H9 (cell line): Measurements from ENCODE around the gene ABCC4. TPM values are rescaled to one million over a fixed set of nuclear protein-coding genes. Genes with fewer than 3 reads are reported as not detected.

Experiments used
- DNase-seq: peaks from one replicate; pipeline ENCODE4 v3.0.0-alpha.2; 2017
- H2AFZ ChIP-seq: one replicate; pipeline ENCODE4 v1.6.1; 2013; ENCODE audit warnings: mild to moderate bottlenecking, low read length, control low read depth, moderate library complexity
- H2AK5ac ChIP-seq: 2 replicates; pipeline ENCODE4 v1.6.1; 2013; ENCODE audit warnings: low read length, control low read depth, mixed read lengths; ENCODE audit not compliant: insufficient read length
- H2BK120ac ChIP-seq: one replicate; pipeline ENCODE4 v1.6.1; 2013; ENCODE audit warnings: low read depth, mild to moderate bottlenecking, low read length, control low read depth, inconsistent platforms; ENCODE audit not compliant: poor library complexity, severe bottlenecking
- H2BK12ac ChIP-seq: 2 replicates; pipeline ENCODE4 v1.6.1; 2013; ENCODE audit warnings: low read length, control low read depth, mixed read lengths, low read depth; ENCODE audit not compliant: insufficient read length
- H2BK15ac ChIP-seq: 2 replicates; pipeline ENCODE4 v1.6.1; 2013; ENCODE audit warnings: low read depth, low read length, control low read depth
- H2BK20ac ChIP-seq: one replicate; pipeline ENCODE4 v1.6.1; 2013; ENCODE audit warnings: low read depth, mild to moderate bottlenecking, low read length, control low read depth, inconsistent platforms; ENCODE audit not compliant: poor library complexity, severe bottlenecking
- H2BK5ac ChIP-seq: 2 replicates; pipeline ENCODE4 v1.6.1; 2013; ENCODE audit warnings: low read length, control low read depth, mixed read lengths; ENCODE audit not compliant: insufficient read length
- H3K14ac ChIP-seq: 2 replicates; pipeline ENCODE4 v1.6.1; 2013; ENCODE audit warnings: low read length, control low read depth; ENCODE audit not compliant: insufficient read depth
- H3K18ac ChIP-seq: 2 replicates; pipeline ENCODE4 v1.6.1; 2013; ENCODE audit warnings: low read depth, mild to moderate bottlenecking, mixed read lengths, low read length, control low read depth; ENCODE audit not compliant: insufficient read length
- H3K23ac ChIP-seq: 2 replicates; pipeline ENCODE4 v1.6.1; 2013; ENCODE audit warnings: low read length, control low read depth, mixed read lengths, low read depth; ENCODE audit not compliant: insufficient read length
- H3K23me2 ChIP-seq: 2 replicates; pipeline ENCODE4 v1.6.1; 2013; ENCODE audit warnings: low read depth, mild to moderate bottlenecking, mixed read lengths, low read length, control low read depth; ENCODE audit not compliant: insufficient read length, poor library complexity, severe bottlenecking
- H3K27ac ChIP-seq: 2 replicates; pipeline ENCODE4 v1.5.1; 2013; ENCODE audit warnings: low read length, control low read depth, mixed read lengths, low read depth; ENCODE audit not compliant: insufficient read length
- H3K27me3 ChIP-seq: 2 replicates; pipeline ENCODE4 v1.6.1; 2013; ENCODE audit warnings: low read length, control low read depth, inconsistent platforms; ENCODE audit not compliant: insufficient read depth
- H3K4ac ChIP-seq: 2 replicates; pipeline ENCODE4 v1.6.1; 2013; ENCODE audit warnings: low read depth, mild to moderate bottlenecking, control low read depth, inconsistent platforms, low read length, moderate library complexity
- H3K4me1 ChIP-seq: 2 replicates; pipeline ENCODE4 v1.6.1; 2013; ENCODE audit warnings: low read length, control low read depth, inconsistent platforms; ENCODE audit not compliant: insufficient read depth
- H3K4me2 ChIP-seq: 2 replicates; pipeline ENCODE4 v1.6.1; 2013; ENCODE audit warnings: low read length, control low read depth, mixed read lengths; ENCODE audit not compliant: insufficient read length, insufficient read depth
- H3K56ac ChIP-seq: 2 replicates; pipeline ENCODE4 v1.6.1; 2013; ENCODE audit warnings: low read depth, mild to moderate bottlenecking, mixed read lengths, low read length, control low read depth; ENCODE audit not compliant: insufficient read length
- H3K79me1 ChIP-seq: 2 replicates; pipeline ENCODE4 v1.6.1; 2013; ENCODE audit warnings: low read depth, mild to moderate bottlenecking, moderate library complexity, low read length, control low read depth, inconsistent platforms; ENCODE audit not compliant: insufficient read depth, poor library complexity, severe bottlenecking
- H3K79me2 ChIP-seq: 2 replicates; pipeline ENCODE4 v1.6.1; 2013; ENCODE audit warnings: low read length, control low read depth, inconsistent platforms; ENCODE audit not compliant: insufficient read depth
- H3K9ac ChIP-seq: 2 replicates; pipeline ENCODE4 v1.6.1; 2013; ENCODE audit warnings: low read length, control low read depth, mixed read lengths; ENCODE audit not compliant: insufficient read length; ENCODE audit errors: extremely low read depth
- H3K9me3 ChIP-seq: one replicate; pipeline ENCODE4 v1.6.1; 2013; ENCODE audit warnings: low read depth, low read length, inconsistent platforms; ENCODE audit not compliant: control insufficient read depth
- H3T11ph ChIP-seq: one replicate; pipeline ENCODE4 v1.6.1; 2013; ENCODE audit warnings: mild to moderate bottlenecking, low read length, control low read depth, inconsistent platforms
- H4K20me1 ChIP-seq: one replicate; pipeline ENCODE4 v1.6.1; 2013; ENCODE audit not compliant: control insufficient read depth, insufficient read length, insufficient read depth
- H4K5ac ChIP-seq: 2 replicates; pipeline ENCODE4 v1.6.1; 2013; ENCODE audit warnings: low read depth, mild to moderate bottlenecking, mixed read lengths, low read length, control low read depth; ENCODE audit not compliant: insufficient read length
- H4K8ac ChIP-seq: replicated peaks from 2 replicates; pipeline ENCODE4 v1.6.1; 2013; ENCODE audit warnings: low read length, control low read depth, mixed read lengths, low read depth; ENCODE audit not compliant: insufficient read length
- H4K91ac ChIP-seq: 2 replicates; pipeline ENCODE4 v1.6.1; 2013; ENCODE audit warnings: low read depth, mild to moderate bottlenecking, moderate library complexity, mixed read lengths, low read length, control low read depth; ENCODE audit not compliant: insufficient read length
- H3K27ac Mint-ChIP-seq, 3 experiments: 2 replicates in 2 of 3; 3 replicates in 1 of 3; pipeline ENCODE4 v1.8.0; 2020 to 2021; ENCODE audit warnings: mixed read lengths in 3 of 3, mild to moderate bottlenecking in 1 of 3, moderate library complexity in 1 of 3
- H3K27me3 Mint-ChIP-seq: 2 replicates; pipeline ENCODE4 v1.8.0; 2021; ENCODE audit warnings: low read depth, mild to moderate bottlenecking, moderate library complexity, mixed read lengths
- H3K36me3 Mint-ChIP-seq, 3 experiments: 2 replicates in 2 of 3; 3 replicates in 1 of 3; pipeline ENCODE4 v1.8.0; 2020 to 2021; ENCODE audit warnings: low read depth in 3 of 3, mixed read lengths in 3 of 3; ENCODE audit not compliant: insufficient read depth in 1 of 3
- H3K4me1 Mint-ChIP-seq, 2 experiments: 2 replicates each; pipeline ENCODE4 v1.8.0; 2020; ENCODE audit warnings: mixed read lengths in 2 of 2
- H3K4me3 Mint-ChIP-seq, 2 experiments: 2 replicates in 1 of 2; 3 replicates in 1 of 2; pipeline ENCODE4 v1.8.0; 2020 to 2021; ENCODE audit warnings: mild to moderate bottlenecking in 2 of 2, mixed read lengths in 2 of 2, moderate library complexity in 1 of 2
- H3K9me3 Mint-ChIP-seq, 2 experiments: 2 replicates in 1 of 2; 3 replicates in 1 of 2; pipeline ENCODE4 v1.8.0; 2020; ENCODE audit warnings: mild to moderate bottlenecking in 2 of 2, mixed read lengths in 2 of 2, moderate library complexity in 1 of 2
- WGBS: extraction: QIAGEN DNeasy Blood & Tissue Kit; methylation state at CpG from one replicate; pipeline ENCODE4 v1.1.7; 2013; ENCODE audit warnings: missing lambda C conversion rate, low lambda C conversion rate, mixed read lengths; ENCODE audit not compliant: insufficient read length; ENCODE audit errors: extremely low coverage; 5-methylcytosine and 5-hydroxymethylcytosine counted together
- total RNA-seq: library from RNA; stranded (reverse); gene quantifications from 2 replicates; pipeline ENCODE4 v1.2.1, GENCODE V29; 2021
- TF ChIP-seq, protein P1 (sequence below): fragments of 200-600 bp; sonication (generic); conservative IDR thresholded peaks from 3 replicates; pipeline ENCODE4 v1.8.0; 2021; ENCODE audit warnings: antibody characterized with exemption, mild to moderate bottlenecking

The ABCC4 gene
- total RNA-seq, 1 experiment from 2014 or later: 5.9 TPM

DNA sequence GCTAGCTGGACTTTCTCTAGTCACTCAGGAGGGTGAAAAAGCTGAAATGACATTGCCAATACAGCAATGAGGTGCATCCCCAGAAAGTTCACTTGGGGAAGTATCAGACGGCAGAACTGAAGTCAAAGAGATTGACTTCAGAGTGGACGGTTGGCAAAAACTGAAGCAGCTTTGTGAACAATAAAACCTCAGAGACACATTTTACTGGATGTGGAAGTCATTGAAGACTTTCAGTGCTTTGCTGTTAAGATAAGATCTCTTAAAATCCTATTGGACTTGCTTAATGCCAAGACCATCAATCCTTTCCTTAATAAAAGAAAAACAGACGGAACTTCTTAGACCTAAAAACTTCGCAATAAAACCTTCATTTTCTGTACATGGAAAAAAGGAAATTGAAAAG, 103.7 kb downstream of the ABCC4 start:
- Histone ChIP-seq H3K79me2 (no peaks in the 10 kb centered on the region), H3K18ac (no peak overlapping the region), H3K23me2 (no peaks in the 10 kb centered on the region), H3K27ac (no peak overlapping the region), H3K23ac (no peak overlapping the region), H3K14ac (no peak overlapping the region), H3K56ac (no peak overlapping the region), H2AK5ac (no peak overlapping the region), H2BK5ac (no peak overlapping the region), H2BK15ac (no peak overlapping the region), H3K79me1 (no peaks in the 10 kb centered on the region), H2BK20ac (no peak overlapping the region), H3K9ac (no peak overlapping the region), H3T11ph (no peak overlapping the region), H4K5ac (no peak overlapping the region), H4K91ac (no peak overlapping the region), H2BK120ac (no peak overlapping the region), H3K4me1 (no peaks in the 10 kb centered on the region; the same call in 1 of the 2 replicates), H4K20me1 (no peaks in the 10 kb centered on the region), H3K4ac (no peak overlapping the region), H3K27me3 (no peaks in the 10 kb centered on the region), H3K9me3 (no peaks in the 10 kb centered on the region), H2BK12ac (no peak overlapping the region), H4K8ac (no peak overlapping the region), H2AFZ (no peak overlapping the region), H3K4me2 (no peak overlapping the region)
- Mint-ChIP-seq H3K36me3 (peaks cover 2 to 9% (median 2%) of the 10 kb centered on the region in 3 experiments; a peak in 4 of 7 replicates), H3K27ac (no peak overlapping the region), H3K4me3 (no peak overlapping the region), H3K9me3 (peaks cover 4 to 8% of the 10 kb centered on the region in 2 experiments; a peak in 2 of 5 replicates), H3K4me1 (peaks cover 3 to 5% of the 10 kb centered on the region in 2 experiments), H3K27me3 (no peaks in the 10 kb centered on the region; the same call in 1 of the 2 replicates)
- TF ChIP-seq, protein P1, sequence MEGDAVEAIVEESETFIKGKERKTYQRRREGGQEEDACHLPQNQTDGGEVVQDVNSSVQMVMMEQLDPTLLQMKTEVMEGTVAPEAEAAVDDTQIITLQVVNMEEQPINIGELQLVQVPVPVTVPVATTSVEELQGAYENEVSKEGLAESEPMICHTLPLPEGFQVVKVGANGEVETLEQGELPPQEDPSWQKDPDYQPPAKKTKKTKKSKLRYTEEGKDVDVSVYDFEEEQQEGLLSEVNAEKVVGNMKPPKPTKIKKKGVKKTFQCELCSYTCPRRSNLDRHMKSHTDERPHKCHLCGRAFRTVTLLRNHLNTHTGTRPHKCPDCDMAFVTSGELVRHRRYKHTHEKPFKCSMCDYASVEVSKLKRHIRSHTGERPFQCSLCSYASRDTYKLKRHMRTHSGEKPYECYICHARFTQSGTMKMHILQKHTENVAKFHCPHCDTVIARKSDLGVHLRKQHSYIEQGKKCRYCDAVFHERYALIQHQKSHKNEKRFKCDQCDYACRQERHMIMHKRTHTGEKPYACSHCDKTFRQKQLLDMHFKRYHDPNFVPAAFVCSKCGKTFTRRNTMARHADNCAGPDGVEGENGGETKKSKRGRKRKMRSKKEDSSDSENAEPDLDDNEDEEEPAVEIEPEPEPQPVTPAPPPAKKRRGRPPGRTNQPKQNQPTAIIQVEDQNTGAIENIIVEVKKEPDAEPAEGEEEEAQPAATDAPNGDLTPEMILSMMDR: no peak
- no CpG with 5 or more reads among the region's 4 CpGs for WGBS
- DNase-seq: no peak
